Osteocyte (in vitro differentiated cells): ENCODE measurements around the gene MAPK13. TPM values are rescaled to one million over a fixed set of nuclear protein-coding genes. Genes with fewer than 3 reads are reported as not detected.

Experiments
- DNase-seq: peaks from one replicate; pipeline ENCODE4 v3.0.0; 2021; ENCODE audit warnings: mixed read lengths; ENCODE audit not compliant: unreplicated experiment; ENCODE audit errors: extremely low spot score
- H3K27ac Mint-ChIP-seq: one replicate; pipeline ENCODE4 v1.8.0; 2021; ENCODE audit warnings: mild to moderate bottlenecking, mixed read lengths; ENCODE audit not compliant: unreplicated experiment
- H3K27me3 Mint-ChIP-seq: one replicate; pipeline ENCODE4 v1.8.0; 2021; ENCODE audit warnings: mixed read lengths; ENCODE audit not compliant: unreplicated experiment
- H3K36me3 Mint-ChIP-seq: one replicate; pipeline ENCODE4 v1.8.0; 2021; ENCODE audit warnings: mixed read lengths; ENCODE audit not compliant: unreplicated experiment
- H3K4me1 Mint-ChIP-seq: one replicate; pipeline ENCODE4 v1.8.0; 2021; ENCODE audit warnings: mixed read lengths; ENCODE audit not compliant: unreplicated experiment
- H3K4me3 Mint-ChIP-seq: one replicate; pipeline ENCODE4 v1.8.0; 2021; ENCODE audit warnings: mild to moderate bottlenecking, moderate library complexity, mixed read lengths; ENCODE audit not compliant: unreplicated experiment
- H3K9me3 Mint-ChIP-seq: one replicate; pipeline ENCODE4 v1.8.0; 2021; ENCODE audit warnings: mixed read lengths; ENCODE audit not compliant: unreplicated experiment
- total RNA-seq: library from RNA; stranded (reverse); gene quantifications from 2 replicates; pipeline ENCODE4 v1.2.1, GENCODE V29; 2021
- TF ChIP-seq, protein P1 (sequence below): fragments of 200-600 bp; sonication (generic); IDR thresholded peaks from 2 replicates; pipeline ENCODE4 v1.5.0; 2021; ENCODE audit warnings: antibody characterized with exemption, mild to moderate bottlenecking, moderate library complexity

Gene MAPK13
- total RNA-seq, 1 donor from 2014 or later: 1.5 TPM

DNA sequence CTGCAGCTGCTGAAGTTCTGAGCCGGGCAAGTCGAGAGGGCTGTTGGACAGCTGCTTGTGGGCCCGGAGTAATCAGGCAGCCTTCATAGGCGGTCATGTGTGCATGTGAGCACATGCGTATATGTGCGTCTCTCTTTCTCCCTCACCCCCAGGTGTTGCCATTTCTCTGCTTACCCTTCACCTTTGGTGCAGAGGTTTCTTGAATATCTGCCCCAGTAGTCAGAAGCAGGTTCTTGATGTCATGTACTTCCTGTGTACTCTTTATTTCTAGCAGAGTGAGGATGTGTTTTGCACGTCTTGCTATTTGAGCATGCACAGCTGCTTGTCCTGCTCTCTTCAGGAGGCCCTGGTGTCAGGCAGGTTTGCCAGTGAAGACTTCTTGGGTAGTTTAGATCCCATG, 21.2 kb upstream of the MAPK13 start:
- H3K4me1 Mint-ChIP-seq: peaks cover 5% of the 10 kb centered on the region
- TF ChIP-seq, protein P1, sequence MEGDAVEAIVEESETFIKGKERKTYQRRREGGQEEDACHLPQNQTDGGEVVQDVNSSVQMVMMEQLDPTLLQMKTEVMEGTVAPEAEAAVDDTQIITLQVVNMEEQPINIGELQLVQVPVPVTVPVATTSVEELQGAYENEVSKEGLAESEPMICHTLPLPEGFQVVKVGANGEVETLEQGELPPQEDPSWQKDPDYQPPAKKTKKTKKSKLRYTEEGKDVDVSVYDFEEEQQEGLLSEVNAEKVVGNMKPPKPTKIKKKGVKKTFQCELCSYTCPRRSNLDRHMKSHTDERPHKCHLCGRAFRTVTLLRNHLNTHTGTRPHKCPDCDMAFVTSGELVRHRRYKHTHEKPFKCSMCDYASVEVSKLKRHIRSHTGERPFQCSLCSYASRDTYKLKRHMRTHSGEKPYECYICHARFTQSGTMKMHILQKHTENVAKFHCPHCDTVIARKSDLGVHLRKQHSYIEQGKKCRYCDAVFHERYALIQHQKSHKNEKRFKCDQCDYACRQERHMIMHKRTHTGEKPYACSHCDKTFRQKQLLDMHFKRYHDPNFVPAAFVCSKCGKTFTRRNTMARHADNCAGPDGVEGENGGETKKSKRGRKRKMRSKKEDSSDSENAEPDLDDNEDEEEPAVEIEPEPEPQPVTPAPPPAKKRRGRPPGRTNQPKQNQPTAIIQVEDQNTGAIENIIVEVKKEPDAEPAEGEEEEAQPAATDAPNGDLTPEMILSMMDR: no peak
- no peaks in the 10 kb centered on the region for H3K27me3 Mint-ChIP-seq
- H3K36me3 Mint-ChIP-seq: peaks cover 36% of the 10 kb centered on the region
- H3K27ac Mint-ChIP-seq: no peak overlapping the region
- H3K9me3 Mint-ChIP-seq: no peaks in the 10 kb centered on the region
- no peak overlapping the region for H3K4me3 Mint-ChIP-seq
- DNase-seq: no peak

DNA sequence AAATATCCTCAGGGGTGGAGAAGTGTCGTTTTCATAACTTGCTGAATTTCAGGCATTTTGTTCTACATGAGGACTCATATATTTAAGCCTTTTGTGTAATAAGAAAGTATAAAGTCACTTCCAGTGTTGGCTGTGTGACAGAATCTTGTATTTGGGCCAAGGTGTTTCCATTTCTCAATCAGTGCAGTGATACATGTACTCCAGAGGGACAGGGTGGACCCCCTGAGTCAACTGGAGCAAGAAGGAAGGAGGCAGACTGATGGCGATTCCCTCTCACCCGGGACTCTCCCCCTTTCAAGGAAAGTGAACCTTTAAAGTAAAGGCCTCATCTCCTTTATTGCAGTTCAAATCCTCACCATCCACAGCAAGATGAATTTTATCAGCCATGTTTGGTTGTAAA, 20.3 kb upstream of the MAPK13 start:
- Mint-ChIP-seq H3K4me1 (peaks cover 5% of the 10 kb centered on the region), H3K27ac (no peak overlapping the region), H3K36me3 (peaks cover 33% of the 10 kb centered on the region), H3K9me3 (no peaks in the 10 kb centered on the region), H3K4me3 (no peak overlapping the region), H3K27me3 (no peaks in the 10 kb centered on the region)
- TF ChIP-seq, protein P1: no peak
- DNase-seq: no peak

DNA sequence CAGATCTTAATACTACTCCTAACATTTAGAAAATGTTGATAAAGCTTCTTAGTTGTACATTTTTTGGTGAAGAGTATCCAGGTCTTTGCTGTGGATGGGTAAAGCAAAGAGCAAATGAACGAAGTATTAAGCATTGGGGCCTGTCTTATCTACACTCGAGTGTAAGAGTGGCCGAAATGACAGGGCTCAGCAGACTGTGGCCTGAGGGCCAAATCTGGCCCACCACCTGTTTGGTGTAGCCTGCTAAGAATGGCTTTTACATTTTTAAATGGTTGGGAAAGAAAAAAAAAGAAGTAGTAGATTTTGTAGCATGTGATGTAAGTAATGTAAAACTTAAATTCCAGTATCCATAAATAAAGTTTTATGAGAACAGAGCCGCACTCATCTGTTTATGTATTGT, 19.4 kb upstream of the MAPK13 start:
- no peak for DNase-seq
- Mint-ChIP-seq H3K4me1 (peaks cover 5% of the 10 kb centered on the region), H3K36me3 (peaks cover 33% of the 10 kb centered on the region), H3K4me3 (no peak overlapping the region), H3K27me3 (no peaks in the 10 kb centered on the region), H3K27ac (no peak overlapping the region), H3K9me3 (no peaks in the 10 kb centered on the region)
- TF ChIP-seq, protein P1: no peak

DNA sequence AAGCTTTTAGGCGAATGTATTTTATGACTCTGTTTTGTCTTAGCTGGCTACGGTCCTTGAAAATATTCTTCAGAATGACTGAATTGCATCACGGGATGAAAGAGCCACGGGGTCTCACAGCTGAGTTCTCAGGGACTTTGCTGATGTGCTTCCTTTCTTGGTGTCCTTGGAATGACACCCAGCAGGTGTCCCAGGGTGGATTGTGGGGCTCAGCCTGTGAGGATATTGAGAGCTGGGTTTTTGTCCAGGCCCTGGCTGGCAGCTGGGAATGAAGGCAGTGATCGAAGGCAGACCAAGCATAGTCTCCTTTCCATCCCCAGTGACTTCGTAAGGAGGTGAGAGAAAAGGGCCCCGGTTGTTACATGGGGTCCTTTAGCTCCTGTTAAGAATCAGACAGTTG, 18.8 kb upstream of the MAPK13 start:
- DNase-seq: no peak
- Mint-ChIP-seq H3K36me3 (peaks cover 36% of the 10 kb centered on the region), H3K27me3 (no peaks in the 10 kb centered on the region), H3K9me3 (no peaks in the 10 kb centered on the region), H3K27ac (no peak overlapping the region), H3K4me1 (peaks cover 5% of the 10 kb centered on the region), H3K4me3 (no peak overlapping the region)
- TF ChIP-seq, protein P1: no peak

DNA sequence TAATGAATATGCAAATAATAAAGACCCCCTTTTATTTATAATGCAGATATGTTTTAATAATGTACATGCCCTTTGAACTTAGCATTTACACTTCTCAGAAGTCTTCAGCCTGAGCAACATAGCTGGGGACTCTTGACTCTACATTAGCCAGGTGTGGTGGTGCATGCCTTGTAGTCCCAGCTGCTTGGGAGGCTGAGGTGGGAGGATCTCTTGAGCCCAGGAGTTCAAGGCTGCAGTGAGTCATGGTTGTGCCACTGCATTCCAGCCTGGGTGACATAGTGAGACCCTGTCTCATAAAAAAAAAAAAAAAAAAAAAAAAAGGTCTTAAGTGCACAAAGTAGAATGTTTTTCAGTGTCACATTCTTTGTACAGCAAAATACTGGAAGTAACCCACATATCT, 17.3 kb upstream of the MAPK13 start:
- Mint-ChIP-seq H3K36me3 (peaks cover 34% of the 10 kb centered on the region), H3K27me3 (no peaks in the 10 kb centered on the region), H3K9me3 (no peaks in the 10 kb centered on the region), H3K4me3 (no peak overlapping the region), H3K27ac (no peak overlapping the region), H3K4me1 (peaks cover 5% of the 10 kb centered on the region)
- DNase-seq: no peak
- TF ChIP-seq, protein P1: no peak
